ENCODE data around the gene TRIM15. TPM values are rescaled to one million over a fixed set of nuclear protein-coding genes. Genes with fewer than 3 reads are reported as not detected.
A peak's percentile ranks its signal among the peaks of the same experiment; 100 is the strongest.
"Not testable (repeated sequence)": the region's sequence is repeated elsewhere in the genome, so short reads cannot be mapped to it uniquely, and the experiment has no call there.

The TRIM15 gene
- total RNA-seq, 1 donor from 2014 or later = not detected

- H3K27ac Mint-ChIP-seq (ENCODE audit: unreplicated experiment) = no peak overlapping the region
These were observed 51.3 kb downstream of the TRIM15 start for GRCh38 chr6:30214657-30214982.

DNA sequence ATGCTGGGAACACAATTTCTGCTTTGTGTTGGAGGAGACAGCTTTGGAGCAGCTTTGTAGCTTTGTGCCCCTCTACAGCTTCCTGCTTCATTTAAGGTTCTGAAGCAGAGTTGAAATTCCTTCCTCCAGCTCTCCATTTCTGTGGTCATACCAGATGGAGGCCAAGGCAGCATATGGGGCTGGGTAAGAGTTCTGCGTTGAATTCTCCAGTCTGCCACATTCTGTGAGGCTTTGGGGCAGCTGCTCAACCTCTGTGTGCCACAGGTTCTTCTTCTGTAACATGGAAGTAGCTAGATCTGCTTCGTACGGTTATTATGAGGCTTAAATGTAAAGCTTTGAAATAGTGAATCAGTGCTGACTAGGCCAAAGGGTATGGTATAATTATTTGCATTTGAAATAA lies 52.8 kb downstream of the TRIM15 start:
- no peak for DNase-seq (ENCODE audit: low read depth, low spot score)
- peak overlapping the region; percentile 71 for H3K4me3 Mint-ChIP-seq
- H3K27ac Mint-ChIP-seq (ENCODE audit: unreplicated experiment) = no peak overlapping the region
- TF ChIP-seq, protein P1, sequence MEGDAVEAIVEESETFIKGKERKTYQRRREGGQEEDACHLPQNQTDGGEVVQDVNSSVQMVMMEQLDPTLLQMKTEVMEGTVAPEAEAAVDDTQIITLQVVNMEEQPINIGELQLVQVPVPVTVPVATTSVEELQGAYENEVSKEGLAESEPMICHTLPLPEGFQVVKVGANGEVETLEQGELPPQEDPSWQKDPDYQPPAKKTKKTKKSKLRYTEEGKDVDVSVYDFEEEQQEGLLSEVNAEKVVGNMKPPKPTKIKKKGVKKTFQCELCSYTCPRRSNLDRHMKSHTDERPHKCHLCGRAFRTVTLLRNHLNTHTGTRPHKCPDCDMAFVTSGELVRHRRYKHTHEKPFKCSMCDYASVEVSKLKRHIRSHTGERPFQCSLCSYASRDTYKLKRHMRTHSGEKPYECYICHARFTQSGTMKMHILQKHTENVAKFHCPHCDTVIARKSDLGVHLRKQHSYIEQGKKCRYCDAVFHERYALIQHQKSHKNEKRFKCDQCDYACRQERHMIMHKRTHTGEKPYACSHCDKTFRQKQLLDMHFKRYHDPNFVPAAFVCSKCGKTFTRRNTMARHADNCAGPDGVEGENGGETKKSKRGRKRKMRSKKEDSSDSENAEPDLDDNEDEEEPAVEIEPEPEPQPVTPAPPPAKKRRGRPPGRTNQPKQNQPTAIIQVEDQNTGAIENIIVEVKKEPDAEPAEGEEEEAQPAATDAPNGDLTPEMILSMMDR (conservative IDR thresholded peaks at IDR 0.05) = no peak
- no peaks in the 10 kb centered on the region for H3K36me3 Mint-ChIP-seq (ENCODE audit: low read depth)
- no peaks in the 10 kb centered on the region for H3K27me3 Mint-ChIP-seq (ENCODE audit: low read depth)
- no peaks in the 10 kb centered on the region for H3K9me3 Mint-ChIP-seq
- peaks cover 40% of the 10 kb centered on the region for H3K4me1 Mint-ChIP-seq

More at GRCh38 chr6:30214657-30214982, 51.3 kb downstream of the TRIM15 start:
- no peaks in the 10 kb centered on the region for H3K36me3 Mint-ChIP-seq (ENCODE audit: low read depth)
- H3K9me3 Mint-ChIP-seq = no peaks in the 10 kb centered on the region
- H3K4me3 Mint-ChIP-seq = peak overlapping the region; percentile 98
- H3K27me3 Mint-ChIP-seq (ENCODE audit: low read depth) = no peaks in the 10 kb centered on the region
- TF ChIP-seq, protein P1 (conservative IDR thresholded peaks at IDR 0.05) = no peak
- no peak for DNase-seq (ENCODE audit: low read depth, low spot score)
- peaks cover 50% of the 10 kb centered on the region for H3K4me1 Mint-ChIP-seq

GRCh38 chr6:30219244-30219643 lies 55.9 kb downstream of the TRIM15 start:
- H3K27me3 Mint-ChIP-seq (ENCODE audit: low read depth) = no peaks in the 10 kb centered on the region
- H3K4me3 Mint-ChIP-seq = no peak overlapping the region
- H3K27ac Mint-ChIP-seq (ENCODE audit: unreplicated experiment) = no peak overlapping the region
- peak; percentile 36 for DNase-seq (ENCODE audit: low read depth, low spot score)
- peaks cover 10% of the 10 kb centered on the region for H3K9me3 Mint-ChIP-seq
- peaks cover 14% of the 10 kb centered on the region for H3K4me1 Mint-ChIP-seq
- peaks cover 4% of the 10 kb centered on the region for H3K36me3 Mint-ChIP-seq (ENCODE audit: low read depth)
- TF ChIP-seq, protein P1 (conservative IDR thresholded peaks at IDR 0.05) = peak; percentile 80

DNA sequence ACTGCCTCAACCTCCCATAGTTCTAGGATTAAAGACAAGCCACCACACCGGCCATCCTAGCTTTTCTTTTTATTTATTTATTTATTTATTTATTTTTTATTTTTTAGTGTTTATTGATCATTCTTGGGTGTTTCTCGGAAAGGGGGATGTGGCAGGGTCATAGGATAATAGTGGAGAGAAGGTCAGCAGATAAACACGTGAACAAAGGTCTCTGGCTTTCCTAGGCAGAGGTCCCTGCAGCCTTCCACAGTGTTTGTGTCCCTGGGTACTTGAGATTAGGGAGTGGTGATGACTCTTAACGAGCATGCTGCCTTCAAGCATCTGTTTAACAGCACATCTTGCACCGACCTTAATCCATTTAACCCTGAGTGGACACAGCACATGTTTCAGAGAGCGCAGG lies 58.0 kb downstream of the TRIM15 start:
- H3K4me1 Mint-ChIP-seq; H3K9me3 Mint-ChIP-seq; H3K27ac Mint-ChIP-seq (ENCODE audit: unreplicated experiment); H3K36me3 Mint-ChIP-seq (ENCODE audit: low read depth); DNase-seq (ENCODE audit: low read depth, low spot score); H3K27me3 Mint-ChIP-seq (ENCODE audit: low read depth); H3K4me3 Mint-ChIP-seq: not testable (repeated sequence)

DNA sequence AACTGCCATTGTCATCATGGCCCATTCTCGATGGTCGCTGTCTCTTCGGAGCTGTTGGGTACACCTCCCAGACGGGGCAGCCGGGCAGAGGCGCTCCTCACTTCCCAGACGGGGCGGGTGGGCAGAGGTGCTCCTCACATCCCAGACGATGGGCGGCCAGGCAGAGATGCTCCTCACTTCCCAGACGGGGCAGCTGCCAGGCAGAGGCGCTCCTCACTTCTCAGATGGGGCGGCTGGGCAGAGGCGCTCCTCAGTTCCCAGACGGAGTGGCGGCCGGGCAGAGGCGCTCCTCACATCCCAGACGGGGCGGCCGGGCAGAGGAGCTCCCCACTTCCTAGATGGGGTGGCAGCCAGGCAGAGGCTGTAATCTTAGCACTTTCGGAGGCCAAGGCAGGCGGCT lies 58.6 kb downstream of the TRIM15 start:
- not testable (repeated sequence) for H3K27ac Mint-ChIP-seq (ENCODE audit: unreplicated experiment); DNase-seq (ENCODE audit: low read depth, low spot score); H3K36me3 Mint-ChIP-seq (ENCODE audit: low read depth); H3K27me3 Mint-ChIP-seq (ENCODE audit: low read depth); H3K4me1 Mint-ChIP-seq; H3K4me3 Mint-ChIP-seq; H3K9me3 Mint-ChIP-seq

Other genes starting within 250 kb of the TRIM15 start
- 126 and 131 TPM in 2 replicates for gene HLA-A, start 221.0 kb upstream of the TRIM15 start, total RNA-seq
- 43.3 and 43.8 TPM in 2 replicates for gene POLR1H, start 102.3 kb upstream of the TRIM15 start, total RNA-seq
- gene PPP1R11, start 96.3 kb upstream of the TRIM15 start, total RNA-seq = 35.6 and 38.1 TPM in 2 replicates
- not detected in 2 replicates for gene RNF39, start 87.8 kb upstream of the TRIM15 start, total RNA-seq
- gene TRIM31, start 50.5 kb upstream of the TRIM15 start, total RNA-seq = not detected in 2 replicates
- gene TRIM40, start 27.4 kb upstream of the TRIM15 start, total RNA-seq = not detected in 2 replicates
- not detected in 2 replicates for gene TRIM10, start 2.3 kb upstream of the TRIM15 start, total RNA-seq
- 36.2 and 36.5 TPM in 2 replicates for gene TRIM26, start 49.9 kb downstream of the TRIM15 start, total RNA-seq
- gene TRIM39, start 163.4 kb downstream of the TRIM15 start, total RNA-seq = 13.9 and 14.5 TPM in 2 replicates
- gene RPP21, start 181.6 kb downstream of the TRIM15 start, total RNA-seq = 60.6 and 64.8 TPM in 2 replicates